DND-41 (cell line): ENCODE data around the gene GTF2A1L.

ENCODE experiments used
- EZH2 ChIP-seq: IDR thresholded peaks from 3 replicates; pipeline ENCODE4 v1.6.1; 2012; ENCODE audit warnings: borderline replicate concordance, low read depth, mild to moderate bottlenecking, moderate library complexity, low read length, inconsistent platforms; ENCODE audit not compliant: severe bottlenecking
- TF ChIP-seq, protein P1 (sequence below): IDR thresholded peaks from 2 replicates; pipeline ENCODE4 v1.5.1; 2012; ENCODE audit warnings: borderline replicate concordance, low read length, moderate library complexity, mild to moderate bottlenecking; ENCODE audit not compliant: poor library complexity, severe bottlenecking; ENCODE audit errors: extremely low read depth

DNA sequence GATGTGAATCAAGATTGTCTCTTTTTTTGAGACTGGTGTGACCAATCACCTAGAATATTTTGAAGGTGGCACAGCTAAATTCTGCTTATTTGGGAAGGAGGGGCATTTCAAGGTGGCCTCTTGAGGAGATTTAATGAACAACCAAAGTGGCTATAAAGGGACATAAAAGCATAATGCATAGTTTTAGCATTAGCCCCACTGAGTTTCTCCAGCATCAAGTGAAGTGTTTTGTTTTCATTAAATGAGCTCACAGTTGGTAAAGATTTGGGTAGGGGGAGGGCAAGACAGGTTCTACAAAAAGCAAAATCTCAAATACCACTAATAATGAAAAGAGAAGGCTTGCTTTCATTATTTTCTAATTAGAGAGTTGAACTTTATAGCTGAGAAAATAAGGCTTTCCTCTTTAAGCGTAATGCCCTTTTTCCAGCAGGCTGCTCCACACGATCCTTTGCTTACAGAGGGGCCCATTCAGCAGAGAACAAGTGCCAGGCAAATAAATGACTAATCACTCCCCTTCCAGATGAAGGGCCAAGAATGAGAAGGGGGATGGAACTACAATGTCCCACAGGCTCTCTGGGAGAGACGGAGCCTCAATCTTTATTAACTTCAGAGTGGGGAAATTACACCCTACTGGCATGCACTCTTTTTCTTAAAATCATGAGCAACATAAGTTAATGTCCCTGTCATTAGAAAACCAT is 102.0 kb downstream of the GTF2A1L start:
- TF ChIP-seq, protein P1, sequence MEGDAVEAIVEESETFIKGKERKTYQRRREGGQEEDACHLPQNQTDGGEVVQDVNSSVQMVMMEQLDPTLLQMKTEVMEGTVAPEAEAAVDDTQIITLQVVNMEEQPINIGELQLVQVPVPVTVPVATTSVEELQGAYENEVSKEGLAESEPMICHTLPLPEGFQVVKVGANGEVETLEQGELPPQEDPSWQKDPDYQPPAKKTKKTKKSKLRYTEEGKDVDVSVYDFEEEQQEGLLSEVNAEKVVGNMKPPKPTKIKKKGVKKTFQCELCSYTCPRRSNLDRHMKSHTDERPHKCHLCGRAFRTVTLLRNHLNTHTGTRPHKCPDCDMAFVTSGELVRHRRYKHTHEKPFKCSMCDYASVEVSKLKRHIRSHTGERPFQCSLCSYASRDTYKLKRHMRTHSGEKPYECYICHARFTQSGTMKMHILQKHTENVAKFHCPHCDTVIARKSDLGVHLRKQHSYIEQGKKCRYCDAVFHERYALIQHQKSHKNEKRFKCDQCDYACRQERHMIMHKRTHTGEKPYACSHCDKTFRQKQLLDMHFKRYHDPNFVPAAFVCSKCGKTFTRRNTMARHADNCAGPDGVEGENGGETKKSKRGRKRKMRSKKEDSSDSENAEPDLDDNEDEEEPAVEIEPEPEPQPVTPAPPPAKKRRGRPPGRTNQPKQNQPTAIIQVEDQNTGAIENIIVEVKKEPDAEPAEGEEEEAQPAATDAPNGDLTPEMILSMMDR, result no peak
- TF ChIP-seq EZH2, result no peak
